Measurements from ENCODE around the gene AJUBA. TPM values are rescaled to one million over a fixed set of nuclear protein-coding genes. Genes with fewer than 3 reads are reported as not detected.
"Not testable (repeated sequence)": the region's sequence is repeated elsewhere in the genome, so short reads cannot be mapped to it uniquely, and the experiment has no call there.

Gene AJUBA
- total RNA-seq, 1 experiment from 2014 or later: 27.5 TPM

DNA sequence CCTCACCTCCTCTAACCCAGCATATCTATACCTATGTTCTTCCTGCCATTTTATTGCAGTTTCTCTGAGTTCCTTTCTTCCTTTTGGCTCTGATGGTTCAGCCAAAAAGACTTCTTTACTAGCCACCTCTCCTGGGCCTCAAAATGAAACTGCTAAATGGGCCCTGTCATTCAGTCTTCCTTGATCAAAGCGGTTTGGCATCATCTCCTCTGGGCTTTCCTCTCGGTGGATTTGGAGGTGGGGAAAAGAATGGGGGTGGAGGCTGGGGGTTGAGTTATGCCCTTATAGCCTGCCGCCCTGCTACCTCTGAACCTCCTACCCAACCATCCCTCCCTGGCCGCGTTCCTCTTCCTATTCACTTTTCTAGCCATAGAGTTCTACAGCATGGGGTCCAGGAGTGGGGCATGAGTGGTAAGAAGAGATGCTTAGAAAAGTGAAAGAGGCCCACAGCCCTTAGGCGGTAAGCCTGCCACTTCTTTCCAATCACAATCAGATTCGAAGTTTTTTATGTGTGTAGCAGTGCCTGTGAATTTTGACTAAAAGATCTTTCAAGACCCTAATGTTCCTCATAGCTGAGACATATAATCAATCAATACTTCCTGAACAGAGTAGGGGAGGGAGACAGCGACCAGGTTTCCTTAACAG is 2.5 kb downstream of the AJUBA start:
- peaks cover 7% of the 10 kb centered on the region for H3K36me3 ChIP-seq (replicated peaks; ENCODE audit: control insufficient read depth, insufficient read depth, low read length)
- H3K4me3 ChIP-seq (ENCODE audit: insufficient read depth, low read depth, low read length): peak overlapping the region; percentile 68
- peaks cover 15% of the 10 kb centered on the region for H3K27me3 ChIP-seq (ENCODE audit: control insufficient read depth, insufficient read depth, low read length)
- DNase-seq: peak; percentile 43

DNA sequence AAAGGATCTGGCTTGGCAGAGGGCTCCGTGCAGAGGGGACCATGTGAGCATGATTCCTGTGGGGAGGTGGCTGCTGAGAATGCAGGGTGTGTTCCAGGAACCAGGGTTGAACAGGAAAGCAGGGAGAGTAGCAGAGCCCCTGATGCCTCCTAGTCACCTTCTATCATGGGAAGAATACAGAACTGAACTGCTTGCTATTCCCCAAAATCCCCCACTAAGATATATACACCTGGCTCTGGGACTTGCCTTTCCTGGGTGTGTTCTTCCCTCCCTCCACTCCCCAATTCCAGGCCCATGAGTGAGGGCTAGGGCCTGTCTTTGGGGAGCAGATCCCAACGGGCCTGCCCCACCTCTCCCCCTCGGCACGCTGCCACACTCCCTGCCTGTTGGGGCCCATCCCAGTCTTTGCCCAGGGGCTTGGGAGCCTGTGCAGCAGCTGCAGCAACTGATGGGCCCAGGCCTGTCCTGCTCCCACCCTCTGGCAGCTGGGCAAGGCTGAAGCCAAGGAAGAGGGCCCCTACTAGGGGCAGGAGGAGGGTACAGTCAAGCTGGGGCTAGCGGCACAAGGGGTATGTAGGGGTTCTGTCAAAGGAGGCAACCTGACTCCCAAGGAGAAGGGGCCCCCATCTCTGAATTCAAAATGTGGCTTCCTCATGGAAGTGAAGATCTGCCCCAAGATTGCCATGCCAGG is 3.2 kb downstream of the AJUBA start:
- Histone ChIP-seq H3K27me3 (ENCODE audit: control insufficient read depth, insufficient read depth, low read length) (peaks cover 15% of the 10 kb centered on the region), H3K4me3 (ENCODE audit: insufficient read depth, low read depth, low read length) (no peak overlapping the region; the same call in 1 of the 2 replicates), H3K36me3 (replicated peaks; ENCODE audit: control insufficient read depth, insufficient read depth, low read length) (peaks cover 14% of the 10 kb centered on the region)
- DNase-seq: peak; percentile 36

DNA sequence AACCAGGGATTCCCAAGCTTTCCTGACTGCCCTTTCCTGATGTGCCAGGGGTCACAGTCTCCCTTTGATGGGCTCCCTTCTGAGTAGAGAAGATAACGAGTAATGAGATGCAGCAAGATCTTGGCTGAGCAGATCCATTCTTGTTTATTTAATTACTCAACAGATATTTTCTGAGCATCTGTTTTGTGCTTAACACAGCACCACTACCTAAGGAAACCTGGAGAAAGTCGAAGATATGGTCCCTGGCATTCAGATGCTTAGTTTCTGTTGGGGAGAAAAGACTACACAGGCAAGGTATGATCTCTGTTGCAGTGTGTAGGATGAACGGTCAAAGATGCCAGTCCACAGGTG is 3.9 kb downstream of the AJUBA start:
- H3K36me3 ChIP-seq (replicated peaks; ENCODE audit: control insufficient read depth, insufficient read depth, low read length): peaks cover 17% of the 10 kb centered on the region
- no peak for DNase-seq
- peaks cover 15% of the 10 kb centered on the region for H3K27me3 ChIP-seq (ENCODE audit: control insufficient read depth, insufficient read depth, low read length)
- H3K4me3 ChIP-seq (ENCODE audit: insufficient read depth, low read depth, low read length): no peak overlapping the region

DNA sequence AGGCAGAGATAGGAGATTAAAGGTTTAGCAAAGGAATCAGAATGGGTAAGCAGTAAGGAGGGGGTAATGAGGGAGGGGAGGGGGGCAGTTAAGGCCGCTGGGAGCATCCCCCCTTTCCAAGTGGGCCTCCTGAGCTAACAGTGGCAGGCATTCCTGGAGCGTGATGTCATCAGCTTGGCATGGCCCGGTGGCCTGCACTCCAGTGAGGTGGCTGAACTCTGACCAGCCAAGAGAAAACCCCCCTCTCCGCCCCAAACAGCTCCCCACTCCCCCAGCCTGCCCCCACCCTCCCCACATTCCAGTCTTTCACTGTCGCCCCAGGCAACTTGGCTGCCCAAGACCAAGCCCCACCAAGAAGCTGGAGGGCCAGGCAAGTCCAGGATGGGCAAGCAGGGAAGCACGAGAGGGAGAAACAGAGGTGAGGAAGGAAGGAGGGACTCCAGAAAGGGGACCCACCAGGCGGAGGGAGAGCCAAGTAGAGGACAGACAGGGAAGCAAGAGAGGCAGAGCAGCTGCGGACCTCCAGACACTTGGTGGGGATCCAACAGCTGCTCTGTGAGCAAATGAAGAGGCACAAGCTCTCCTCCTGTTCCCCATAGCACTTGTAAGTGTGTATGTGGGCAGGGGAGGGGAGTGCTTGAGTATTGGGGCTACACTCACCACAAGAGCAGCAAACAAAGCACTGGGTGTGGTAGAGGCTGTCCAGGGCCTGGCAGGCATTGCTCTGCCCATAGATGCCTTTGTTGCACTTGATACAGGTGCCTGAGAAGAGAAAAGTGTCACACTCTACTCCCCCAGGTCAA is 4.5 kb downstream of the AJUBA start:
- DNase-seq: peak; percentile 93
- Histone ChIP-seq H3K4me3 (ENCODE audit: insufficient read depth, low read depth, low read length) (no peak overlapping the region), H3K36me3 (replicated peaks; ENCODE audit: control insufficient read depth, insufficient read depth, low read length) (peaks cover 23% of the 10 kb centered on the region), H3K27me3 (ENCODE audit: control insufficient read depth, insufficient read depth, low read length) (peaks cover 15% of the 10 kb centered on the region)

DNA sequence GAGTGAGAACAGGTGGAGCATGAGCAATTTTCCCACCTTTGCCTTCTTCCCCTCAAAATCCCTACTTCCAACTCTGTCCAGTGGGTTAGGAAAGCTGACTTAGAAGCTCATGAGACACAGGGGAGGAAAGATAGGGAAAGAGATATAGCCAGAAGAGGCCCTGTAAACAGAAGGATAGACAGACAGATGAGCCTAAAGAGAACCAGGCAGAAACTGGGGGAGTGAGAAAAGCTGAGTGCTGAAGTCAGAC is 5.0 kb downstream of the AJUBA start:
- Histone ChIP-seq H3K36me3 (replicated peaks; ENCODE audit: control insufficient read depth, insufficient read depth, low read length) (peaks cover 28% of the 10 kb centered on the region), H3K27me3 (ENCODE audit: control insufficient read depth, insufficient read depth, low read length) (peaks cover 15% of the 10 kb centered on the region), H3K4me3 (ENCODE audit: insufficient read depth, low read depth, low read length) (no peak overlapping the region)
- no peak for DNase-seq

DNA sequence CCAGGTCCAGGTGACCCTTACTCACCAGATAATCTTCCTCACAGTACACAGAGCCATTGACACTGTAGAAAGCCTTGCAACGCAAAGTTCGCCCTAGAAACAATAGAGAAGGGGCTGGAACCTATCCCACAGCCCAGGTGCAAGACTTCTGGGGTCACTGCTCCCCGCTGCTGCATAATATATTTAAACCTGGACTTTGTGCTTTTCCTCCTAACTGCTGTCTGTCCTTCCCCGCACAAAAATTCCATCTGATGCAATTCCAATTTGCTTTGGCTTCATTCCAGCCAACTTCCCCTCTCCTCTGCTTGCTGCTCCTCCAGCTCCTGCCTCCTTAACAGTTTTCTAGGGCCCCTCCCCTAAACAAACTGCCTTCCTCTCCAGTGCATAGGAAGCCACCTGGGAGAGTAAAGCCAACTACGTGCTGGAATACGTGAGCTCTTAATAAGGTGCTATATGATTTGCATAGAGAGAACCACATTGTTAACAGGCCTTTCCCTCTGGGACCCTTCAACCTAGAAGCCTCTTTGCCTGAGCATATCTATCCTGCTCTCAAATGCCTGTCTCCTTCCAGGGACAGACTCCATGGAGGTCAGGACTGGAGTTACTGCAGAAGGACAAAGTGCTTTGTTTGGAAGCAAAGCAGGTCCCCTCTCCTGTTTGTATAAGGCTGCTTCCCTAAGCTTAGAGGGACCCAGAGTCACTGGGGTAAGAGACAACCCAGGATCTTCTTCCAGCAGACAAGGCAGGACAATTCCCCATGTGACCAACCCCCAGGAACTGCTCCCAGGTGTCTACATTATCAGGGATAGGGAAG is 5.5 kb downstream of the AJUBA start:
- peak; percentile 41 for DNase-seq
- Histone ChIP-seq H3K27me3 (ENCODE audit: control insufficient read depth, insufficient read depth, low read length) (peaks cover 11% of the 10 kb centered on the region), H3K4me3 (ENCODE audit: insufficient read depth, low read depth, low read length) (no peak overlapping the region), H3K36me3 (replicated peaks; ENCODE audit: control insufficient read depth, insufficient read depth, low read length) (peaks cover 30% of the 10 kb centered on the region)

DNA sequence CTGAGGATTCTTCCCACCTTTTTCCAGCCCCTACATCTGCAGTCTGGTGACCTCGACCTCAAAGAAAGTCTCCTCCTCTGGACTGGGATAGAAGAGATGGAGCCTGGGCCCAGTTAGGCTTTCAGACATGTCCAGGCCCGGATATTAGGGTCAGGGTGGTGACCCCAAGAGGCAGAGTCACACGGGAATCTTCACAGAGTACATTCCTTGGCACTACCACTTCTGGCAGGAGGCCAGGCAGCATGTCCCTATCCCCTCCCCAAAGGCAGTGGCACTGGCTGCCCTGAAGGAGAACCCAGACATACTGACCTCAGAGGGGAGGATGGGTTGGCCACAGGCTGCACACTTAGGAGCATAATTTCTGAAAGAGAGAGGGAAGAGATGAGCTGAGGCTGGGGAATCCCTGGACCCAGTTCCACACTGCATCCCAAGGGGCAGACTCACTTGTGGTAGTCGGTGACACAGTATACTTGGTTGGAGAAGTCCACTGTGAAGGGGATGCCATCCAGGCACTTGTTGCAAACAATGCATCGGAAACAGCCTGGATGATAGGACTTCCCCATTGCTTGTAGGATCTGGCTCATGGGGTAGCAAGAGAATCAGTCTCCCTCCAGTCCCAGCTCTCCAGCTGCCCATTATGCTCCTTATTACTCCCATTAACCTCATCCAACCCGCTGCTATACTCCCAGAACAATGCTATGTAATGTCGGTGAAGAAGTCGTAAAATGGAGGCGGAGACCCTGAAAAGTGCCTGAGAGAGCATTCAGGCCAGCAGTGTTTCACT is 7.6 kb downstream of the AJUBA start:
- no peak for DNase-seq
- Histone ChIP-seq H3K27me3 (ENCODE audit: control insufficient read depth, insufficient read depth, low read length) (no peaks in the 10 kb centered on the region), H3K4me3 (ENCODE audit: insufficient read depth, low read depth, low read length) (no peak overlapping the region), H3K36me3 (replicated peaks; ENCODE audit: control insufficient read depth, insufficient read depth, low read length) (peaks cover 31% of the 10 kb centered on the region)

DNA sequence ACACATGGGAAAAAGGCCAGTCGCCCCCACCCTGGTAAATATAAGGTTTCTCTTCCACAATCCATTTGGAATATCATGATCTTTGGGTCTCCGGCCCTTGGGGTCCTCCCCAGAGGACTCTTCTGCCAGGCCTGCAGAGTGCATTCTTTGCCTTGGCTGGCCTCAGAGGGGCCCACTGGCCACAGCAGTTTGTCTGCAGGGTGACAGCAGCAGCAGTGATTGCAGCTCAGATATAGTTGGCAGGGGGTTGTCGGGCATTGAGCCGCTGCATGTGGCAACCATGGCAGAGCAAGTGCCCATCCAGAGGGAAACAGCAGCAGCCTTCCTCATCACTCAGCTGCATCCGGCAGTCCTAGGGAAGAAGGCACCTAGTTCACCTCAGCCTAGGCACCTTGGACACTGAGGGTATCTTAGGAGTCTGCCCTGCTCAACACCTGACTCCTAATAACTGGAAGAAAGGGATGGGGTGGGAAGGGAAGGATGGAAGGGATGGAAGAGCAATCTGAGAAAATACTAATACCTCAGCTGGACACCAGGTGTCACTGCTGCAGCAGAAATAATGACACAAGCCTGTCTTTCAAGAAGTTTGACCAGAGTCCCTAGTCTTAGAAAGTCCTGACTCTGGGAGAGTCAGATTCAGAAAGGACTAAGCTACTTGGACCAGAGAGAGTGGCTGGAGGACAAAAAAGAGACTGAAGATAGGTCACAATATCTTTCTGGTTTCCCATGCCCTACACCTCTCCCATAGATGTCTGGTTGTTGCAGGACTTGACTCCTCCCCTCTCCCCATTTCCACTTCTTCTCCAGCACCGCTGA is 8.9 kb downstream of the AJUBA start:
- Histone ChIP-seq H3K4me3 (ENCODE audit: insufficient read depth, low read depth, low read length) (no peak overlapping the region), H3K27me3 (ENCODE audit: control insufficient read depth, insufficient read depth, low read length) (no peaks in the 10 kb centered on the region), H3K36me3 (replicated peaks; ENCODE audit: control insufficient read depth, insufficient read depth, low read length) (peaks cover 31% of the 10 kb centered on the region)
- peak; percentile 72 for DNase-seq

DNA sequence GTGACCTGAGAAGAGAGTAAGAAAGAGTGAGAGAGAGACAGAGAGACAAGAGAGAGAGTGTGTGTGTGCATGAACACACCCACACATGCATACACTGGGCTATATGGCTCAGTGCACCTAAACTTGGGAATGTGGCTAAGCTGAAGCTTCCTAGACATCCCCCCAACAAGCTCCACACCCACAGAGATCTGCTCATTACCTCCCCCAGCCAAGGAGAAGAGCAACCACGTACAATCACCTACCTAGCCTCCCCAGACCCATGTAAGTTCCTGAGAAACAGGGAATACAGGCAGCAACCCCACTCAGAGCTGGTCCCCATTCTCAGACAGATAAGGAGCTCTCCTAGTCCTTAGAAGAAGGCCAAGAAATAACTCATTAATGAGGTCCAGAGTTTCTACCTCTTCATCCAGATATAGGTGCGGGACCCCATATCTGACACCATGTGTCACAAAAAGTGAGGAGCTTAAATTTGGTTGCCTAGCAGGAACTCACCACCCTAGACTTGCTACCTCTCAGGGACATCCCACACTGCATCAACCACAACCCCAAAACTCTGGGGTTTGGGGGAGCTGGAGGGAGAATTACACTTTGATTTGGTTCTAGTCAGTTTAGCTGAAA is 9.9 kb downstream of the AJUBA start:
- no peak for DNase-seq
- no peaks in the 10 kb centered on the region for H3K27me3 ChIP-seq (ENCODE audit: control insufficient read depth, insufficient read depth, low read length)
- peaks cover 30% of the 10 kb centered on the region for H3K36me3 ChIP-seq (replicated peaks; ENCODE audit: control insufficient read depth, insufficient read depth, low read length)
- H3K4me3 ChIP-seq (ENCODE audit: insufficient read depth, low read depth, low read length): no peak overlapping the region

DNA sequence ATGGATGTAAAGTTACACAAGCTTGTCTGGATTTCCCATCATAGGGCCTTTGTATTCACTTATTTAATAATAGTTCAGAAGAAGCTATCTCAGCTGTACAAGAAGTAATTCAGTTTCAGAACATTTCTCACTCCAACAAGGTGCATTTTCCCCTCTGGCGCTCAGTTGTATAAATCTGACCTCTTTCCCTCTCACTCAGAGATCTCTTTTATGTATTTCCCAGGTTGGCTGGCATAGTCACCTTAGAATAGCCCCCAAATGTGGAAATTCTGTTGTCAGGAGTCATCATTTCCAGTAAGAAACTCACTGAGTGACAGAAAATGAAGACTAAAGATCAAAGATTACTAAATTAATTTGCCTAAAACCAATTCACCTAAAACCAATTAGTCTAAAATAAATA is 11.2 kb downstream of the AJUBA start:
- no peak for DNase-seq
- Histone ChIP-seq H3K27me3 (ENCODE audit: control insufficient read depth, insufficient read depth, low read length) (no peaks in the 10 kb centered on the region), H3K4me3 (ENCODE audit: insufficient read depth, low read depth, low read length) (no peak overlapping the region), H3K36me3 (replicated peaks; ENCODE audit: control insufficient read depth, insufficient read depth, low read length) (peaks cover 28% of the 10 kb centered on the region)

DNA sequence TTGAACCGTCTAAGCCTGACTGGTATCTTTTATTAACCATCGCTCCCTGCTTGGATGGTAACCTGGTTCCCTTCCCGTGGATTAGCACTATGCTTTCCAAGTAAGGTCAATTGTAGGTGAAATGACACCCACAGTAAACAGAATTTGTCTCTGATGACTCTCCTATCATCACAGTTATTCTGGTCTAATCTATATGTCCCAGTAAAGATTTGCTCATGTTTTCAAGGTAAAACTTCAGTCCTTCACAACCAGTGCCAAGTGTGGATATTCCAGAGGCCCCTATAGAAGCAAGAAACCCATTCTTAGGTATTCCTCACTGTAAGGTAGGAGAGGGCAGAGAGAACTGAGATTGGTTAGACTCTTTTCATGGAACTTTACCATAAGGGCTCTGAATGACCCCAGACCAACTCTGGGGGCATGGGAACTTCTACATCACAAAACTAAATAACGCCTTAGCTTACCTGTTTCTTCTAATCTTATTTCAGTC is 15.5 kb downstream of the AJUBA start:
- no peaks in the 10 kb centered on the region for H3K27me3 ChIP-seq (ENCODE audit: control insufficient read depth, insufficient read depth, low read length)
- no peak overlapping the region for H3K4me3 ChIP-seq (ENCODE audit: insufficient read depth, low read depth, low read length)
- 0 out of 2 replicates have a peak, but pooled peaks cover 1% of the 10 kb centered on the region for H3K36me3 ChIP-seq (replicated peaks; ENCODE audit: control insufficient read depth, insufficient read depth, low read length)
- DNase-seq: no peak

DNA sequence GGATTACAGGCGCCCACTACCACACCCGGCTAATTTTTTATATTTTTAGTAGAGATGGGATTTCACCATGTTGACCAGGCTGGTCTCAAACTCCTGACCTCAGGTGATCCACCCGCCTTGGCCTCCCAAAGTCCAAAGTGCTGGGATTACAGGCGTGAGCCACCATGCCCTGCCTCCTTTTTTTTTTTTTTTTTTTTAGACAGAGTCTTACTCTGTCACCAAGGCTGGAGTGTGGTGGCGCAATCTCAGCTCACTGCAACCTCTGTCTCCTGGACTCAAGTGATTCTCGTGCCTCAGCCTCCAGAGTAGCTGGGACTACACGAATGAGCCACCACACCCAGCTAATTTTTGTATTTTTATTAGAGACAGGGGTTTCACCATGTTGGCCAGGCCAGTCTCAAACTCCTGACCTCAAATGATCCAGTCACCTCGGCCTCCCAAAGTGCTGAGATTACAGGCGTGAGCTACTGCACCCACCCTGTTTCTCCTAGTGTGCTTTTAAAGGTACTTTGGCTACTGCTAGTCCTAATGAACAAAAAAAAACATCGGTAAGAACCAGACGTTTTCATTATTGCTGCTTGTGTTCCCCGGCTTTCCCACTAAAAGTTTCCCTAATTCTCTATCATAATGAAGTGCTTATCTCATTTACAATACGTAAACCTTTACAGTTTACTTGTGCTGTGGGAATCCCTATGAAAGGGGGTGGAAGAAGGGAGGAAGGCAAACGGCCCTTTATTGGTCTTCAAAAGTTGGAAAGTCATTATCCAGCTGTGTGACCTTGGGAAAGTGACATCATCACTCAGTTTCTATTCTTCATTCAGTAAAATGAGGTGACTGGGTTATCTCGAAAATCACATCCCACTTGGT is 16.2 kb downstream of the AJUBA start:
- H3K4me3 ChIP-seq (ENCODE audit: insufficient read depth, low read depth, low read length); DNase-seq; H3K27me3 ChIP-seq (ENCODE audit: control insufficient read depth, insufficient read depth, low read length); H3K36me3 ChIP-seq (replicated peaks; ENCODE audit: control insufficient read depth, insufficient read depth, low read length): not testable (repeated sequence)

Measured in H7 (cell line).